ENCODE results near the gene NUP205.

- TF ChIP-seq CTCF (tag by site-specific recombination; IDR thresholded peaks at IDR 0.05) (no peak), TRIM28 (IDR thresholded peaks at IDR 0.05; ENCODE audit: borderline replicate concordance, low read length) (no peak), ZNF561 (tag by site-specific recombination; IDR thresholded peaks at IDR 0.05; ENCODE audit: borderline replicate concordance) (no peak), YY1 (tag by site-specific recombination; IDR thresholded peaks at IDR 0.05) (no peak), HOXC10 (CRISPR knock-in tag; IDR thresholded peaks at IDR 0.05) (no peak), SP2 (tag by site-specific recombination; IDR thresholded peaks at IDR 0.05) (no peak), ZNF121 (tag by site-specific recombination; IDR thresholded peaks at IDR 0.05) (no peak), ZFP3 (tag by site-specific recombination; IDR thresholded peaks at IDR 0.05; ENCODE audit: low read depth) (no peak), GLI2 (tag by site-specific recombination; IDR thresholded peaks at IDR 0.05; ENCODE audit: borderline replicate concordance, low read depth) (no peak), RBAK (tag by site-specific recombination; IDR thresholded peaks at IDR 0.05) (no peak)
These were observed 134.3 kb downstream of the NUP205 start for GRCh38 chr7:135692055-135692454.

All from HEK293 (cell line).